HEK293 (cell line): ENCODE data around the gene TRPM2.
A peak's percentile ranks its signal among the peaks of the same experiment; 100 is the strongest.

Source experiments
- CTCF ChIA-PET: fragments of 350-600 bp; formaldehyde crosslinking; extraction: SDS; loops from one replicate; lab custom pipeline; 2021; ENCODE audit warnings: antibody characterized with exemption; lab: Yijun Ruan, JAX
- POLR2A ChIA-PET: fragments of 300-600 bp; formaldehyde crosslinking; extraction: SDS; loops from one replicate; lab custom pipeline; 2020; ENCODE audit warnings: antibody characterized with exemption, inconsistent platforms; lab: Yijun Ruan, JAX
- H3K27ac ChIP-seq: fragments of 200-500 bp; sonication (Bioruptor generic); 2 replicates; pipeline ENCODE4 v1.5.1; 2014; ENCODE audit warnings: low read depth, low read length, control low read depth, inconsistent platforms; ENCODE audit errors: extremely low read depth
- H3K36me3 ChIP-seq, 2 experiments: fragments of 200-500 bp in 1 of 2; sonication (Bioruptor generic) in 1 of 2; 1 replicate in 1 of 2; 2 replicates in 1 of 2; pipeline ENCODE4 v1.5.1; 2014 to 2017; ENCODE audit warnings: inconsistent platforms in 2 of 2, low read length in 2 of 2; ENCODE audit not compliant: control insufficient read depth in 2 of 2, insufficient read depth in 1 of 2
- H3K4me1 ChIP-seq: fragments of 200-500 bp; sonication (Bioruptor generic); 2 replicates; pipeline ENCODE4 v1.5.1; 2014; ENCODE audit warnings: mild to moderate bottlenecking, low read length, inconsistent platforms; ENCODE audit not compliant: control insufficient read depth, insufficient read depth
- H3K4me3 ChIP-seq: 2 replicates; pipeline ENCODE4 v1.5.1; 2011; ENCODE audit warnings: low read depth, mild to moderate bottlenecking, control low read depth, low read length, moderate library complexity
- H3K9me3 ChIP-seq: fragments of 200-500 bp; sonication (Bioruptor generic); 2 replicates; pipeline ENCODE4 v1.5.1; 2014; ENCODE audit warnings: low read depth, low read length, inconsistent platforms; ENCODE audit not compliant: control insufficient read depth, insufficient read depth
- EGR2 ChIP-seq: fragments of 450-650 bp; formaldehyde crosslinking; IDR thresholded peaks from 2 replicates; pipeline ENCODE4 v1.5.1; 2016; ENCODE audit warnings: low read depth, missing biosample characterization, missing genetic modification characterization
- GLIS1 ChIP-seq: fragments of 450-650 bp; formaldehyde crosslinking; IDR thresholded peaks from 2 replicates; pipeline ENCODE4 v1.5.1; 2016; ENCODE audit warnings: missing biosample characterization, missing genetic modification characterization
- KLF1 ChIP-seq: fragments of 450-650 bp; formaldehyde crosslinking; IDR thresholded peaks from 2 replicates; pipeline ENCODE4 v1.5.1; 2016; ENCODE audit warnings: missing biosample characterization, missing genetic modification characterization
- KLF7 ChIP-seq: fragments of 450-650 bp; formaldehyde crosslinking; IDR thresholded peaks from 2 replicates; pipeline ENCODE4 v1.5.1; 2016; ENCODE audit warnings: missing biosample characterization, missing genetic modification characterization, borderline replicate concordance
- OSR2 ChIP-seq: fragments of 450-650 bp; formaldehyde crosslinking; IDR thresholded peaks from 2 replicates; pipeline ENCODE4 v1.5.1; 2016; ENCODE audit warnings: missing biosample characterization, missing genetic modification characterization
- SALL2 ChIP-seq: fragments of 450-650 bp; formaldehyde crosslinking; IDR thresholded peaks from 2 replicates; pipeline ENCODE4 v1.5.0; 2017; ENCODE audit warnings: missing biosample characterization, mild to moderate bottlenecking, missing genetic modification characterization, borderline replicate concordance
- SETDB1 ChIP-seq: IDR thresholded peaks from one replicate; pipeline ENCODE4 v1.6.1; 2017; ENCODE audit warnings: mild to moderate bottlenecking, low read length, moderate library complexity, mixed read lengths; ENCODE audit not compliant: insufficient read length
- ZNF121 ChIP-seq: fragments of 450-650 bp; formaldehyde crosslinking; IDR thresholded peaks from 2 replicates; pipeline ENCODE4 v1.5.1; 2016; ENCODE audit warnings: missing biosample characterization, missing genetic modification characterization
- ZNF155 ChIP-seq: fragments of 450-650 bp; formaldehyde crosslinking; IDR thresholded peaks from 2 replicates; pipeline ENCODE4 v1.5.1; 2016; ENCODE audit warnings: missing biosample characterization, missing genetic modification characterization
- ZNF16 ChIP-seq: fragments of 450-650 bp; formaldehyde crosslinking; IDR thresholded peaks from 2 replicates; pipeline ENCODE4 v1.5.1; 2016; ENCODE audit warnings: low read depth, missing biosample characterization, missing genetic modification characterization
- ZNF335 ChIP-seq: fragments of 450-650 bp; formaldehyde crosslinking; conservative IDR thresholded peaks from 2 replicates; pipeline ENCODE4 v1.5.1; 2016; ENCODE audit warnings: missing biosample characterization, missing genetic modification characterization
- ZNF473 ChIP-seq: fragments of 450-650 bp; formaldehyde crosslinking; IDR thresholded peaks from 2 replicates; pipeline ENCODE4 v1.5.1; 2017; ENCODE audit warnings: missing biosample characterization, missing genetic modification characterization
- ZNF521 ChIP-seq: fragments of 450-650 bp; formaldehyde crosslinking; IDR thresholded peaks from 2 replicates; pipeline ENCODE4 v1.5.1; 2017; ENCODE audit warnings: missing biosample characterization, mild to moderate bottlenecking, missing genetic modification characterization
- ZNF555 ChIP-seq: fragments of 450-650 bp; formaldehyde crosslinking; conservative IDR thresholded peaks from 2 replicates; pipeline ENCODE4 v1.5.1; 2017; ENCODE audit warnings: missing biosample characterization, mild to moderate bottlenecking, missing genetic modification characterization, inconsistent platforms
- ZNF629 ChIP-seq: fragments of 450-650 bp; formaldehyde crosslinking; IDR thresholded peaks from 2 replicates; pipeline ENCODE4 v1.5.1; 2017; ENCODE audit warnings: missing biosample characterization, missing genetic modification characterization
- ZNF654 ChIP-seq: fragments of 450-650 bp; formaldehyde crosslinking; IDR thresholded peaks from 2 replicates; pipeline ENCODE4 v1.5.1; 2016; ENCODE audit warnings: low read depth, missing biosample characterization, missing genetic modification characterization
- ZNF664 ChIP-seq: fragments of 450-650 bp; formaldehyde crosslinking; IDR thresholded peaks from 2 replicates; pipeline ENCODE4 v1.5.1; 2016; ENCODE audit warnings: missing biosample characterization, missing genetic modification characterization
- ZNF76 ChIP-seq: fragments of 450-650 bp; formaldehyde crosslinking; IDR thresholded peaks from 2 replicates; pipeline ENCODE4; 2016; ENCODE audit warnings: low read depth, missing biosample characterization, missing genetic modification characterization, borderline replicate concordance
- TF ChIP-seq, protein P1 (sequence below): fragments of 450-650 bp; formaldehyde crosslinking; IDR thresholded peaks from 2 replicates; pipeline ENCODE4 v1.5.1; 2016; ENCODE audit warnings: missing biosample characterization, missing genetic modification characterization
- TF ChIP-seq, protein P2 (sequence below): fragments of 450-650 bp; formaldehyde crosslinking; IDR thresholded peaks from 2 replicates; pipeline ENCODE4 v1.5.1; 2017; ENCODE audit warnings: missing biosample characterization, missing genetic modification characterization
- TF ChIP-seq, protein P3 (sequence below): fragments of 450-650 bp; formaldehyde crosslinking; IDR thresholded peaks from 2 replicates; pipeline ENCODE4 v1.5.1; 2016; ENCODE audit warnings: missing biosample characterization, missing genetic modification characterization
- TF ChIP-seq, protein P4 (sequence below): fragments of 450-650 bp; formaldehyde crosslinking; IDR thresholded peaks from 2 replicates; pipeline ENCODE4 v1.5.1; 2017; ENCODE audit warnings: missing biosample characterization, missing genetic modification characterization
- TF ChIP-seq, protein P5 (sequence below): fragments of 450-650 bp; formaldehyde crosslinking; IDR thresholded peaks from 2 replicates; pipeline ENCODE4 v1.5.1; 2016; ENCODE audit warnings: missing biosample characterization, missing genetic modification characterization

TRPM2 gene

DNA sequence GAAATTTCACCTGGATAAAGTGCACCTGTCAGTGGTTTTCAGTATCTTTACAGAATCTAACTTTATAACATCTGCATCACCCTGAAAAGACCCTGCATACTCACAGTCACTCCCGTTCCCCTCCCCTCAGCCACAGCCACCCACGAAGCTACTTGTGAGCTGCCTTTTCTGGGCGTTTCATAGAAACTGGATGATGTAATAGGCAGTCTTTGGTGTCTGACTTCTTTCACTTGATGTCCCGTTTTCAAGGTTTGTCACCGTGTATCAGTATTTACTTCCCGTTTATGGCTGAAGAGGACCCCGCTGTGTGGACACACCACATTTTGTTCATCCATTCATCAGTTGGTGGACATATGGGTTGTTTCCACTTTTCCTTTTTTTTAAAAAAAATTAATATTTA is 54.1 kb downstream of the TRPM2 start:
- TF ChIP-seq, protein P1, sequence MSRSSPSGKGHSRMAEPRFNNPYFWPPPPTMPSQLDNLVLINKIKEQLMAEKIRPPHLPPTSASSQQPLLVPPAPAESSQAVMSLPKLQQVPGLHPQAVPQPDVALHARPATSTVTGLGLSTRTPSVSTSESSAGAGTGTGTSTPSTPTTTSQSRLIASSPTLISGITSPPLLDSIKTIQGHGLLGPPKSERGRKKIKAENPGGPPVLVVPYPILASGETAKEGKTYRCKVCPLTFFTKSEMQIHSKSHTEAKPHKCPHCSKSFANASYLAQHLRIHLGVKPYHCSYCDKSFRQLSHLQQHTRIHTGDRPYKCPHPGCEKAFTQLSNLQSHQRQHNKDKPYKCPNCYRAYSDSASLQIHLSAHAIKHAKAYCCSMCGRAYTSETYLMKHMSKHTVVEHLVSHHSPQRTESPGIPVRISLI (tag by site-specific recombination) = no peak; the same call in 1 of the 2 replicates
- TF ChIP-seq ZNF121 (tag by site-specific recombination) (no peak), ZNF664 (no peak), ZNF76 (tag by site-specific recombination) (no peak), ZNF473 (no peak), GLIS1 (tag by site-specific recombination) (peak; percentile 80), ZNF654 (tag by site-specific recombination) (no peak), ZNF335 (tag by site-specific recombination) (peak; percentile 50), EGR2 (tag by site-specific recombination) (0 out of 2 replicates have a peak, but pooled peaks have one; percentile 15), ZNF629 (tag by site-specific recombination) (0 out of 2 replicates have a peak, but pooled peaks have one; percentile 21), ZNF16 (tag by site-specific recombination) (no peak), OSR2 (tag by site-specific recombination) (peak; percentile 35; the same call in 1 of the 2 replicates), KLF1 (0 out of 2 replicates have a peak, but pooled peaks have one; percentile 58), SETDB1 (no peak), SALL2 (no peak), ZNF155 (no peak), ZNF555 (tag by site-specific recombination) (no peak)
- TF ChIP-seq, protein P2, sequence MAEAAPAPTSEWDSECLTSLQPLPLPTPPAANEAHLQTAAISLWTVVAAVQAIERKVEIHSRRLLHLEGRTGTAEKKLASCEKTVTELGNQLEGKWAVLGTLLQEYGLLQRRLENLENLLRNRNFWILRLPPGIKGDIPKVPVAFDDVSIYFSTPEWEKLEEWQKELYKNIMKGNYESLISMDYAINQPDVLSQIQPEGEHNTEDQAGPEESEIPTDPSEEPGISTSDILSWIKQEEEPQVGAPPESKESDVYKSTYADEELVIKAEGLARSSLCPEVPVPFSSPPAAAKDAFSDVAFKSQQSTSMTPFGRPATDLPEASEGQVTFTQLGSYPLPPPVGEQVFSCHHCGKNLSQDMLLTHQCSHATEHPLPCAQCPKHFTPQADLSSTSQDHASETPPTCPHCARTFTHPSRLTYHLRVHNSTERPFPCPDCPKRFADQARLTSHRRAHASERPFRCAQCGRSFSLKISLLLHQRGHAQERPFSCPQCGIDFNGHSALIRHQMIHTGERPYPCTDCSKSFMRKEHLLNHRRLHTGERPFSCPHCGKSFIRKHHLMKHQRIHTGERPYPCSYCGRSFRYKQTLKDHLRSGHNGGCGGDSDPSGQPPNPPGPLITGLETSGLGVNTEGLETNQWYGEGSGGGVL = peak; percentile 20; the same call in 1 of the 2 replicates
- TF ChIP-seq, protein P3, sequence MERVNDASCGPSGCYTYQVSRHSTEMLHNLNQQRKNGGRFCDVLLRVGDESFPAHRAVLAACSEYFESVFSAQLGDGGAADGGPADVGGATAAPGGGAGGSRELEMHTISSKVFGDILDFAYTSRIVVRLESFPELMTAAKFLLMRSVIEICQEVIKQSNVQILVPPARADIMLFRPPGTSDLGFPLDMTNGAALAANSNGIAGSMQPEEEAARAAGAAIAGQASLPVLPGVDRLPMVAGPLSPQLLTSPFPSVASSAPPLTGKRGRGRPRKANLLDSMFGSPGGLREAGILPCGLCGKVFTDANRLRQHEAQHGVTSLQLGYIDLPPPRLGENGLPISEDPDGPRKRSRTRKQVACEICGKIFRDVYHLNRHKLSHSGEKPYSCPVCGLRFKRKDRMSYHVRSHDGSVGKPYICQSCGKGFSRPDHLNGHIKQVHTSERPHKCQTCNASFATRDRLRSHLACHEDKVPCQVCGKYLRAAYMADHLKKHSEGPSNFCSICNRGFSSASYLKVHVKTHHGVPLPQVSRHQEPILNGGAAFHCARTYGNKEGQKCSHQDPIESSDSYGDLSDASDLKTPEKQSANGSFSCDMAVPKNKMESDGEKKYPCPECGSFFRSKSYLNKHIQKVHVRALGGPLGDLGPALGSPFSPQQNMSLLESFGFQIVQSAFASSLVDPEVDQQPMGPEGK = 0 out of 2 replicates have a peak, but pooled peaks have one; percentile 29
- TF ChIP-seq, protein P4, sequence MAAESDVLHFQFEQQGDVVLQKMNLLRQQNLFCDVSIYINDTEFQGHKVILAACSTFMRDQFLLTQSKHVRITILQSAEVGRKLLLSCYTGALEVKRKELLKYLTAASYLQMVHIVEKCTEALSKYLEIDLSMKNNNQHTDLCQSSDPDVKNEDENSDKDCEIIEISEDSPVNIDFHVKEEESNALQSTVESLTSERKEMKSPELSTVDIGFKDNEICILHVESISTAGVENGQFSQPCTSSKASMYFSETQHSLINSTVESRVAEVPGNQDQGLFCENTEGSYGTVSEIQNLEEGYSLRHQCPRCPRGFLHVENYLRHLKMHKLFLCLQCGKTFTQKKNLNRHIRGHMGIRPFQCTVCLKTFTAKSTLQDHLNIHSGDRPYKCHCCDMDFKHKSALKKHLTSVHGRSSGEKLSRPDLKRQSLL (tag by site-specific recombination) = no peak
- CTCF ChIA-PET = no interaction called here

DNA sequence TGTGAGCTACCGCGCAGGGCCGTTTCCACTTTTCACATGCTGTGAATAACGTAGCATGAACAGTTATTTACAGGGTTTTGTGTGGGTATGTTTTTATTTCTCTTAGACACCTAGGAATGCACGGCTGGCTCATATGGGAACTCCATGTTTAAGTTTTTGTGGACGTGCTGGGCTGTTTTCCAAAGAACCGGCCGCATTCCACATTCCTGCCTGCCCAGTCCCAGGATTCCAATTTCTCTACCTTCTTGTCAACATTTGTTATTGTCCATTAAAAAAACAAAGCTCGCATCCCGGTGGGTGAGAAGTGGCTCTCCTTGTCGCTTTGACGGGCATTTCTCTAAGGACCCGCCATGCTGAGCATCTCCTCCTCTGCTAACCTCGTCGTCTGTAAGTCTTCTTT is 54.8 kb downstream of the TRPM2 start:
- POLR2A ChIA-PET = no interaction called here
- H3K36me3 ChIP-seq = no peaks in the 10 kb centered on the region
- no peaks in the 10 kb centered on the region for H3K9me3 ChIP-seq
- CTCF ChIA-PET = interaction anchor here (0.9 kb wide), 1 partner anchor 69 kb away, joined by 3 read pairs; no protein-coding TSS in a partner anchor
- no peak overlapping the region for H3K27ac ChIP-seq
- TF ChIP-seq, protein P5, sequence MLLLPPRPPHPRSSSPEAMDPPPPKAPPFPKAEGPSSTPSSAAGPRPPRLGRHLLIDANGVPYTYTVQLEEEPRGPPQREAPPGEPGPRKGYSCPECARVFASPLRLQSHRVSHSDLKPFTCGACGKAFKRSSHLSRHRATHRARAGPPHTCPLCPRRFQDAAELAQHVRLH (tag by site-specific recombination) = no peak
- TF ChIP-seq ZNF521 (tag by site-specific recombination) (no peak), KLF7 (tag by site-specific recombination) (no peak)
- no peak overlapping the region for H3K4me3 ChIP-seq
- no peaks in the 10 kb centered on the region for H3K4me1 ChIP-seq

More for the DNA sequence above, 54.1 kb downstream of the TRPM2 start:
- no peaks in the 10 kb centered on the region for H3K4me1 ChIP-seq
- no peak overlapping the region for H3K4me3 ChIP-seq
- no peaks in the 10 kb centered on the region for H3K36me3 ChIP-seq
- H3K27ac ChIP-seq = no peak overlapping the region
- no peaks in the 10 kb centered on the region for H3K9me3 ChIP-seq
- POLR2A ChIA-PET = interaction anchor here (0.6 kb wide), 1 partner anchor 19 kb away, joined by 5 read pairs; no protein-coding TSS in a partner anchor
